Mucosa of stomach (tissue), 1 donor: Measurements from ENCODE around the gene NAPA.

Experiments
- H3K27me3 ChIP-seq: one replicate; pipeline ENCODE4 v1.7.0; 2013; ENCODE audit warnings: mild to moderate bottlenecking, low read length; ENCODE audit not compliant: control insufficient read depth, insufficient read depth
- H3K36me3 ChIP-seq: one replicate; pipeline ENCODE4 v1.7.0; 2013; ENCODE audit warnings: low read length; ENCODE audit not compliant: control insufficient read depth, insufficient read depth
- H3K4me1 ChIP-seq: one replicate; pipeline ENCODE4 v1.7.0; 2013; ENCODE audit warnings: mild to moderate bottlenecking, low read length; ENCODE audit not compliant: control insufficient read depth, insufficient read depth
- H3K4me3 ChIP-seq: one replicate; pipeline ENCODE4 v1.7.0; 2013; ENCODE audit warnings: low read length
- H3K9ac ChIP-seq: one replicate; pipeline ENCODE4 v1.7.0; 2013; ENCODE audit warnings: mild to moderate bottlenecking, low read length, moderate library complexity
- H3K9me3 ChIP-seq: one replicate; pipeline ENCODE4 v1.7.0; 2013; ENCODE audit warnings: mild to moderate bottlenecking, low read length, moderate library complexity; ENCODE audit not compliant: control insufficient read depth
- donor health status: Pancreatic carcinoma.

The NAPA gene

DNA sequence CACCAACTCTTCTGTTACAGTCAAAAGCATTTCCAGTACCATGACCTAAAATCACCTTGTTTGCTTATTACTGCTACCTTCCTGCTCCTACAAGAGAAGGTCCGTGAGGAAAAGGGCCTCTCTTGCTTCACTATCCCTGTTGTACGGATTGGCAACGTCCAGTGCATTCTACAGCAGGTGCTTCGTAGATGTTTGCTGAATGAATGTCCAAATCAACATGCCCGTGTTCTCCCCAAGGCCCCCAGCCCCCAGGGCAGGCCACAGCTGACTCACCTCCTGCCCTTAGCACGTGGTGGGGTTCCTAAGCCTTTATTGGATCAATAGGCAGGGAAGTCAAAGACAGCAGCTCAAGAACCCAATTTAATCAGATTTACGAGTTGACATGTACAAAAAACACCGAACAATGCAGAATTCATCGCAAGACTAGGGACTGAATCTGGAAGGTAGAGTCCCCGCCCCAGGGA lies 5.5 kb upstream of the NAPA start:
- Histone ChIP-seq H3K27me3 (peaks cover 4% of the 10 kb centered on the region), H3K4me1 (peaks cover 6% of the 10 kb centered on the region), H3K9ac (no peak overlapping the region)

DNA sequence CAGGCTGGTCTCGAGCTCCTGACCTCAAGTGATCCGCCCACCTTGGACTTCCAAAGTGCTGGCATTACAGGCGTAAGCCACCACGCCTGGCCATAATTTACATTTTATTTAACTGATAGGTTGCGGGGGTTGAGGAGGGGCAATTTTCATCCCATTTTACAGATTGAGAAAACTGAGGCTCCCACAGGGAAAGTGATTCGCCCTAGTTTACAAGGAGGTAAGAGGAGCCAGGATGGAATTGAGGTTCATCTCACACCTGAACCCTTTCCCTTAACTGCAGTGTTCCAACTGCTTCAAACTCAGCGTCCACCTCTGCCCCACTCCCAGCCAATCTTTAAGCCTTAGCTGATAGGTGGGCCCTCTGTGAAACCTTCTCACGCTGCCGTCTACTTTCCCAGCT lies 4.0 kb upstream of the NAPA start:
- Histone ChIP-seq H3K9me3 (no peaks in the 10 kb centered on the region), H3K4me3 (no peak overlapping the region), H3K27me3 (peaks cover 4% of the 10 kb centered on the region), H3K9ac (no peak overlapping the region), H3K36me3 (no peaks in the 10 kb centered on the region), H3K4me1 (peaks cover 11% of the 10 kb centered on the region)

More for the DNA sequence above, 5.5 kb upstream of the NAPA start:
- Histone ChIP-seq H3K9me3 (no peaks in the 10 kb centered on the region), H3K36me3 (no peaks in the 10 kb centered on the region), H3K4me3 (no peak overlapping the region)

DNA sequence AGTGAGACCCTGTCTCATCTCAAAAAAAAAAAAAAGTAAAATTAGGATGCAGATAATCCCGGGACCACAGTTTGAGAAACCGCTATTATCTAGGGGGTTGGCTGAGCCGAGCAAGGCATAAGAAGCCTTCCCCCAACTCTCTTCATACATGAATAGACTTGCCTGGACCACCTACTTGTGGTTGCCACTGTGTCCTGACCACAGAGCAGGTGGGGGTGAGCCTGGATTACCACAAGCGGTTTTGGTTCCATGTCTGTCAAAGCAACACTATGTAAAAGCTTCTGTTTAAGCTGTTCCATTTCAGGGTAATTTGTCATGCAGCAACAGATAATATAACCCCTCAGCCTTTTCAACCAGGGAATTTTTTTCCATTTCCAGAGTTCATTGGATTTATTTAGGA lies 3.3 kb upstream of the NAPA start:
- Histone ChIP-seq H3K36me3 (no peaks in the 10 kb centered on the region), H3K4me1 (peaks cover 12% of the 10 kb centered on the region), H3K27me3 (peaks cover 4% of the 10 kb centered on the region), H3K9ac (no peak overlapping the region), H3K4me3 (no peak overlapping the region), H3K9me3 (no peaks in the 10 kb centered on the region)

DNA sequence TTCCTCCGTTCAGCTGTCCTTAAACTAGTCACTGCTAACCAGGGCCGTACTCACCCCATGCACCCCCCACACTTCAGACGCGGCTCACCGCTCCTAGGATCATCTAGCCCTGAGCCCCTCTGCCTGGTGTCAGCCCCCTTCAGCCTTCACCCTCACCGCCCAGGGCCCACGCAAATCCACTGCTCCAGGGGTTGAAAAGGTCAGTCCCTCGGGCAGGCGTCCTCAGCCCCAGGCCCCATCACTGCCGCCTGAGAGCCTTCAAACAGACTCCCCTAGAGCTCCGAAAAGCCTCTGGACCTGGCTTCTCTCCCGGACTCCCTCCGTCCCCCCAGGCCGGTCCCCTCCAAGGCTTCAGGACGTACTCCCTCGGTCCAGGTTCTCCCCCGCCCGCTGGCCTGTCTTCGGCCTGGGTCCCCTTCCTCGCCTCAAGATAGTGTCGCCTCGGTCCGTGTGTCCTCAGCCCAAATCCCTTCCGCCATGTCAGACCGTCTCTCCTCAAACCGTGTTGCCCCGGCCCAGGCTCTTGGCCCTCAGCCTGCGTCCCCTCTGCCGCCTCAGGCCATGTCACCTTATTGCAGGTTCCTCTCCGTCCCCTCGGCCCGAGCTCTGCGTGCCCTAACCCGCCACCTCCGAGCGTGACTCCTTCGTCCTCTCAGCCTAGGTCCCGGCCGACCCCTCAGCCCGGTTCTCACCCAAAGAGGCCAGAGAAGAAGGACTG lies 553 bp downstream of the NAPA start:
- peak overlapping the region; percentile 97 for H3K9ac ChIP-seq
- H3K4me3 ChIP-seq = peak overlapping the region; percentile 96
- H3K36me3 ChIP-seq = no peaks in the 10 kb centered on the region
- H3K4me1 ChIP-seq = peaks cover 51% of the 10 kb centered on the region
- no peaks in the 10 kb centered on the region for H3K9me3 ChIP-seq
- no peaks in the 10 kb centered on the region for H3K27me3 ChIP-seq

DNA sequence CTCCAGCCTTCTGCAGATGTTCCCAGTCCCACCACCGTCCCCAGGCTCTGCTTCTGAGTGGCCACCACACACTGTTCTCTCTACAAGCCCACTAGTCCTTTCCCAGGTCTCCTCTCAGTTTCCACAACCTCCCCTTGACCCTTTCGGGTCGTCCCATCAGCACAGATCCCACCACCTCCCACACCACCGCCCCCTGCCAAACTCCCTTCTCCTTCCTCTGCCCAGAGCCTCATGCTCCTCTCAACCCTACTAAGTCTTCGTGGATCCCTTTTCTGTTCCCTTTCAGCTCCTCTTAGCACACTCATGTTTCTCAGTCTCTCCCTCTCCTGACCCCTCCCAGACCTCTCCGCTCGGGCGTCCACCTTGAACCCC lies 1.9 kb downstream of the NAPA start:
- Histone ChIP-seq H3K27me3 (no peaks in the 10 kb centered on the region), H3K9me3 (no peaks in the 10 kb centered on the region), H3K4me1 (peaks cover 62% of the 10 kb centered on the region), H3K4me3 (peak overlapping the region; percentile 44), H3K9ac (peak overlapping the region; percentile 97), H3K36me3 (no peaks in the 10 kb centered on the region)

DNA sequence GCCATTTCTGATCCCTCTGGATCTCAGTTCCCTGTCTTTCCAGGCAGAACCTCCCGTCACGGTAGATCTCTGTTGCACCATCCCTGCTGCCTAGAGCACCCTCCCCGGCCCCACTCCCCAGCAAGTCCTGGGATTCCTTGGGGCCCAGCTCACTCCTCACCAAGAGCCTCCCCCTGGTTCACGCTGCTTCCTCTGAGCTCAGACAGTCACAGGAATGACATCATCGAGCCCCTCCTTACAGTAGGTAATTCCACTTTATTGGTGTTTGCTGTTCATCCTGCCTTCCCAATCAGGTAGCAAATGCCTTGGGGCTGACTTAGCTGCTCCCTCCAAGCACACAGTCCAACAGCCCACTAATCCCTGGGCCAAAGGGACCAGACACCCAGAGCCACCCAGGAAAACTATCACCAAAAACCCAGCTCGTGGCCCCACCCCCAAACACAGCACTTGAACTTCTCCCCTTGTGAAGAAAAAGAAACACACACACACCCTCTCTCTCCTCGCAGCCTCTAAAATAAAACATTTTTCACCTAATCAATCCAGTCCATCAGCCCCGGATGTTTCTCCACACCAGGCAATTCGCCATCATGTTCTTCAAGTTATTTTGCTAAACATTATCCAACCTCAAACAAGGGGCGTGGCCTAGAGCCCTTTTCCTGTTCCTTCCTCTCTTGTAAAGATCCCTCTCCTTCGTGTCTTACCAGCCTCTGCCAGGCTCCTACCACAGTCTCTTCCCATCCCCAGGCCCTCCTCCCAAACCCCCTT lies 2.5 kb downstream of the NAPA start:
- Histone ChIP-seq H3K4me1 (peaks cover 67% of the 10 kb centered on the region), H3K27me3 (no peaks in the 10 kb centered on the region), H3K4me3 (peak overlapping the region; percentile 44), H3K9me3 (no peaks in the 10 kb centered on the region), H3K36me3 (no peaks in the 10 kb centered on the region), H3K9ac (peak overlapping the region; percentile 97)

DNA sequence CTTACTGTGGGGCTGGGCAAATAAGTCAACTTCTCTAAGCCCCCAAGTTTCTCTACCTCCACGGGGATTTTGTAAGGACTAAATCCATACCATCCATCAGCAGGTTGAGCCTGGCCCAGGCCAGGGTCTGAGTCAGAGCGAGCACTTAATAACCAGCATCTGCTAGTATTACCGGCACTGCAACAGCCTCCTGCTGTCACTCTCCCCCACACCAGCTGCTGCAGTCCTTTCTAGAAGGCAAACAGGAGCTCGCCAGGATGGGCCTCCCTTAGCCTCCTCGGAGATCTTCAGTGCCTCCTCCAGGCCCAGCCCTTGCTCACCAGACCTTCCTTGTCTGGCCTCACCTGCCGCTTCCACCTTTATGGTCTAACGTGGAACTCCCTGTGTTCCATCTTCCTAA lies 3.2 kb downstream of the NAPA start:
- H3K27me3 ChIP-seq = no peaks in the 10 kb centered on the region
- H3K9ac ChIP-seq = peak overlapping the region; percentile 97
- no peaks in the 10 kb centered on the region for H3K36me3 ChIP-seq
- H3K4me1 ChIP-seq = peaks cover 67% of the 10 kb centered on the region
- no peaks in the 10 kb centered on the region for H3K9me3 ChIP-seq
- no peak overlapping the region for H3K4me3 ChIP-seq

DNA sequence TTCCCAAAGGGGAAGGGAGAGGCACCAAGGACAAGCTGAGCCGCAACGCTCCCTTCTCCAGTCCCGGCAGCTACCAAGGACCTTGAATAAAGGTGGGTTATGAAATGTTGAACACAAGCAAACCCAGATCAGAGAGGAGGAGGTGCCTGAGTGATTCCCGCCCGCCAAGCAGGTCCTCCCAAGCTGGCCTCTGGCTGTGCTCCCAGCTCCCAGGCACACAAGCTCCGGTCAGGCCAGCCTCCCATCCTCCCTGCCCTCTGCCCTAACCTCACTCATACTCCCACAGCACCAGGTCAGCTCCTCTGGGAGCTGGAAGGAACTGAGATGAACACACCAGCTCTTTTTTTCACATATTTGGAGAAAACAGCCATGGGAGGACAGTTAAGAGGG lies 3.7 kb downstream of the NAPA start:
- Histone ChIP-seq H3K27me3 (no peaks in the 10 kb centered on the region), H3K4me3 (no peak overlapping the region), H3K36me3 (no peaks in the 10 kb centered on the region), H3K9me3 (no peaks in the 10 kb centered on the region), H3K4me1 (peaks cover 67% of the 10 kb centered on the region), H3K9ac (peak overlapping the region; percentile 0)

DNA sequence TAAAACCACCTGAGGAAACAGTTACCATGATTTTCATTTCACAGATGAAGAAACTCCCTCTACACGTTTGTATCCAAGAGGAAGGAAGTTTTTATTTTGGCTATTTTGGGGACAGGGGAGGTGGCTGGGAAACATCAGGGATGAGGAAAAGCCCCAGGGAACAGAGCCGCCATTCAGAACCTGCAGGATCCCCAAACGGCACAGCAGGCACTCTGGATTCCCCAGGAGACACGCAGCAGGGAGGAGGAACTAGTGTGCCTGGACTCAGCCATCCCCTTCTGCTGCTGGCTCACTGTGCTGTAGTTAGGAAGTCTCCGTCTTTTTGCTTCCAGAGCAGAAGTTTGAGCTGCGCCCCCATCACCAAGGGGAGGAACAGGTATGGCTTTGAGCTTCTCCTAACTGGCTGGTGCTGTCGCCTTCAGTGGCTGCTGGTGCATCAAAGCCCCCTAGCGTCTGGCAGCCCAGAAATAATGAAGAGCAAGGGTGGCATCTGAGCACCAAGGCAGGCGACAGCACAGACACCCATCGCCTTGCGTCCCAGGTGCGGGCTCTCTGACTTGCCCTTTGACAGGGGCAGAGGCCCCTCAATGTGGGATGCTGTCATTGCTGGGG lies 4.2 kb downstream of the NAPA start:
- H3K4me1 ChIP-seq = peaks cover 67% of the 10 kb centered on the region
- H3K9ac ChIP-seq = no peak overlapping the region

DNA sequence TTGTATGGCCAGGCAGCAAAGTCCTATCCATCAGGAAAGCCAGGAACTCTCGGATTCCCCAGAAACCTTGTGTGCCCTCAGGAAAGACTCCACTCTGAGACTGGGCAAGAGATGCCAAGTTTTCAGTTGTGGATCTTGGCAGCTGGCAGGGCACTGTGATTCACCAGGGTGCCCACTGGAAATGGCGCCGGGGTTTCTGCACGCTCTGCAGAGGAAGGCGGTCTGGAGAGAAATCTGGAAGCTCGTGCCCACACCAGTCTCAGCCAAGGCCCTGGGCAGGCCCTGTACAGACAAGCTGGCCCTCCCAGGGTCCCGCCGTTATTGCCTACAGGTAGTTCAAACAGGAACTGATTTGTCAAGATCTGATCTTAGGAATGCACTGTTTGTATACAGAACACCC lies 4.9 kb downstream of the NAPA start:
- Histone ChIP-seq H3K27me3 (no peaks in the 10 kb centered on the region), H3K9ac (peak overlapping the region; percentile 12), H3K4me1 (peaks cover 67% of the 10 kb centered on the region), H3K9me3 (no peaks in the 10 kb centered on the region), H3K4me3 (no peak overlapping the region), H3K36me3 (no peaks in the 10 kb centered on the region)

More for the DNA sequence above, 4.2 kb downstream of the NAPA start:
- Histone ChIP-seq H3K9me3 (no peaks in the 10 kb centered on the region), H3K36me3 (no peaks in the 10 kb centered on the region), H3K27me3 (no peaks in the 10 kb centered on the region), H3K4me3 (no peak overlapping the region)

DNA sequence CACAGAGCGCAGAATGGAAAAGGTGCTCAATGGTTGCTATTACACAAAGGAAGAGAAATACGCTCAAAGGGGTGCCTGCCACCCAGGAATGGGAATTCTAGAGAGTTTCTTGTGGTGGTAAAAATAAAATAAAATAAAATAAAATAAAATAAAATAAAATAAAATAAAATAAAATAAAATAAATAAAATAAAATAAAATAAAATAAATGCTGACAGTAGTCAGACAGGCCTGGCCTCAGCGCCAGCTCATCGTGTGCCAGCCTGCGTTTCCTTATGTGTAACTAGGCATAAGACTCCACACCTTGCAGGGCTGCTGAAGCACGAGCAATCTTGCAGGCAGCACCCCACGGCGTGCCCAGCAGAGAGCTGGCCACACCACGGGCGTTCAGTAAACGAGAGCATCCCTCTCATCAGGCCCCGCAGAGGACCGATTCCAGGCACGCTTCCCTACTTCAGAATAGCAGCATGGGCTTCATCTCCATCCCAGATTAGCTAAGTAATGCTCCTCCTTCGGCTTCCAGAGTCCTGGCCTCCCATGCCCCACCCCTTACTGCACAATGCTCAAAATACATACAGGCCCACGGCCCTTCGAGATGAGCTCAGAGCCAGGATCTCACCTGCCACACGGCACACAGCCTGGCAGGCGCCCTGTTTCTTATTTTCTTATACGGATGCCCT lies 5.6 kb downstream of the NAPA start:
- H3K36me3 ChIP-seq = no peaks in the 10 kb centered on the region
- no peaks in the 10 kb centered on the region for H3K27me3 ChIP-seq
- H3K9me3 ChIP-seq = no peaks in the 10 kb centered on the region
- H3K9ac ChIP-seq = peak overlapping the region; percentile 12
- H3K4me1 ChIP-seq = peaks cover 66% of the 10 kb centered on the region
- H3K4me3 ChIP-seq = no peak overlapping the region

DNA sequence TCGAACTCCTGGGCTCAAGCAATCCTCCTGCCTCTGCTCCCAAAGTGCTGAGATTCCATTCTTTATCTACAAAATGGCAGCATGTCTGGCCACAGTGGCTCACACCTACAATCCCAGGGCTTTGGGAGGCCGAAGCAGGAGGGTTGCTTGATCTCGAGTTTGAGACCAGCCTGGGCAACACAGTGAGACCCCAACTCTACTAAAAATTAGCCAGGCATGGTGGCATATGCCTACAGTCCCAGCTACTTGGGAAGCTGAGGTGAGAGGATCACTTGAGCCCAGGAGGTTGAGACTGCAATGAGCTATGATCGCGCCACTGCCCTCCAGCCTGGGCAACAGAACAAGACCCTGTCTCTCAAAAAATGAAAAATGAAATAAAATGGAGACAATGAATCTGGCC lies 6.1 kb downstream of the NAPA start:
- no peak overlapping the region for H3K9ac ChIP-seq
- H3K4me1 ChIP-seq = peaks cover 61% of the 10 kb centered on the region
- no peaks in the 10 kb centered on the region for H3K27me3 ChIP-seq
- no peaks in the 10 kb centered on the region for H3K9me3 ChIP-seq
- H3K4me3 ChIP-seq = no peak overlapping the region
- H3K36me3 ChIP-seq = peaks cover under 1% of the 10 kb centered on the region
